GM21423 (cell line): Measurements from ENCODE around the gene VANGL2.

Experiments
- ATAC-seq: cut with Tn5 transposase; IDR thresholded peaks from one replicate; pipeline ENCODE4 v1.9.1; 2021; ENCODE audit warnings: mild to moderate bottlenecking, moderate library complexity; ENCODE audit not compliant: unreplicated experiment

Gene VANGL2

DNA sequence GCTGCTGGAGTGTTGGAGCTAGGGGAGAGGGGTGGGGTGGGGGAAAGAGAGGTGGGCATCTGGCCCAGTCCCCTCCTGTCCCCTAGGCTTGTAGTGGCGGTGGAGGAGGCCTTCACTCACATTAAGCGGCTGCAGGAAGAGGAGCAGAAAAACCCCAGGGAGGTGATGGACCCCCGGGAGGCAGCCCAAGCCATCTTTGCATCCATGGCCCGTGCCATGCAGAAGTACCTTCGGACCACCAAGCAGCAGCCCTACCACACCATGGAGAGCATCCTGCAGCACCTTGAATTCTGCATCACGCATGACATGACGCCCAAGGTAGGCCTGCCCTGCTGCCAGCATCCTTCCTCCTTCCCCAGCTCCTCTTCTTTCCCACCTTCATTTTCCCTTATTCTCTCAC, 23.6 kb downstream of the VANGL2 start:
- no peak for ATAC-seq

DNA sequence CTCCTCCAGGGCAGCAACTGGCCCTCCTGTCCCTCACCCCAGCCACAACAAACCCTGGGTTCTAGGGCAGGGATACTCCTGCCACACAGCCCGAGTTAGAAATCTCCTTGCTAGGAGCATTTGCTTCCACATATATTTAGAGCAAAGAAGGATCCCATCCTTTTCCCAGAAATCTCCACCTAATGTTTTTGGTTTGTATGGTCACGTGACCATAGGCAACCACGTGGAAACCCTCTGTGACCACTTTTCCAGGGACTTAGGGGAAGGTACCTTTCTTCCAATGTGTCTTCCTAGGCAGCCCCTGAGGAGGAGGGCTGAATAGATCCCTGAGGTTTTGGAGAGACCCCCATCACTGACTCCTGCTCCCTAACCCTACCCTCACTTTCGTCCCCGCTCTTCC, 25.5 kb downstream of the VANGL2 start:
- ATAC-seq = no peak

DNA sequence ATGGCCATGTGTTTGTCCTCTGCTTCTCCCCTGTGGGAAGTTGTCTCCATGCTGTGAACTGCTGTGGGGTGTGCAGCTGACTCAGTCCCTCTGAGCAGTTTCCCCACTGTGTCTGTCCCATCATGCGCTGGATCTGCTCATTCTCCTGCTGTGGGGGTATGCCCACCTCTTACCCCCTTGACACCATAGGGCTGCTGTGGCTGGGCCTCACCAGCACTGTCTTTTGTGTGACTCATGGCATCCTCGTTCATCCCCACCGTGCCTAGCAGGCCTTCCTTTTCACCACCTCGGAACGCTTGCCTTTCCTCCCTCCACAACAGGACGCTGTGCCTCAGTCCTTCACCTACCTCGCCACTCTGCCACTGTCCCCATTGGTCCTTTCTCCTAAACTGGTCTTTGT, 27.3 kb downstream of the VANGL2 start:
- ATAC-seq = no peak

DNA sequence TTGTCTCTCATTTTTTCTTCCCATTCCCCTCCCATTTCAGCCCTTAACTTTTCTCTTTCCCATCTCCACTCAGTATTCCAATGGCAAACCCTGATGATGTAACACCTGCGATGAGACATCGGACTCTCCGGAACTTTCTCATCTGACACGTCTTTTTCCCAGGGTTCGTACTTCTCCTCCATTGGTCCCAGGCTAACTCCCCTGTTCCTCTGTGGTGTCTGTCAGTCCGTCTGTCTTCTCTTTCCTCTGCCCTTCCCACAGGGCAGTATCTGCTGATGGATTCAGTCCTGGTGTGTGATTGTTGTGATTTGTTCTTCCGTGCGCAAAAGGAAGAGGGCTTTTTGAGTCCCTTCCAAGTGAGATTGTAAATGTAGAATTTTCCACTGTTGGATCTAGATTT, 27.7 kb downstream of the VANGL2 start:
- ATAC-seq = no peak

DNA sequence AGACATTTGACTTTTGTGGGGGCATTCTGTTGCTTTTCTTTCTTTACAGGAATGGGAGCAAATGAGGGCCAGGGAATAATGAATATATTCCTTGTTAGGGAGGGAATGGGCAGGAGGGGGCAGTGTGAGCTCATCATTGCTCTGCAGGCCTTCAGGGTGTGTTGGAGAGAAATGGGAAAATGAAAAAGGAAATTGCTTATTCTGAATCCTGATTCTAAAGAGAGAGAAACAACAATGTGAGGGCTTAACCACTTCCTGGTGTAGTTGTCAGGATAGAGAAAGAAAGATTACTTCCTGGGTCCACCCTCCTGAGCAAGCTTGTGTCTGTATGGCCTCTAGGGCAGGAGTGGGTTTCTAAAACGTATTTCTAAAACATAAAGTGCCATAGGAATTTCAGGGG, 28.3 kb downstream of the VANGL2 start:
- ATAC-seq = no peak

DNA sequence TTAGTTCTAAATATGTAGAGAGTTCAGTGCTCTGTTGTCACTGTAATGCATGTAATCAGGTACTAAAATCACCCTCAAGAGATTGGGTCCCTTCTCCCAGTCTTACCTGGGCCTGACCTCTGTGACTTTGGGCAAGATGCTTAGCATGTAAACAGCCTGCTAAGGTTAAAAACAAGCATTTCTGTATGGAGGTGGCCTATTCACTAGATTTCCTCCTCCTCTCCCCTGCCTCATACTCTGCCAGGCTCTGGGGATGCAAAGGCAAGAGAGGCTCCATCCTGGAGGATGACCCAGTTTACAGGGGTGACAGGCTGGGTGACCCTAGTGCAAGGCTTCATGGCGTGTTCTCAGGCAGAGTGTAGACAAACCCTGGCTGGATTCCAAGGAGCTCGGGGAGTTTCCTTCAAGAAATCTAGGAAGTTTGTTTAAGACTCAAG, 28.8 kb downstream of the VANGL2 start:
- no peak for ATAC-seq

DNA sequence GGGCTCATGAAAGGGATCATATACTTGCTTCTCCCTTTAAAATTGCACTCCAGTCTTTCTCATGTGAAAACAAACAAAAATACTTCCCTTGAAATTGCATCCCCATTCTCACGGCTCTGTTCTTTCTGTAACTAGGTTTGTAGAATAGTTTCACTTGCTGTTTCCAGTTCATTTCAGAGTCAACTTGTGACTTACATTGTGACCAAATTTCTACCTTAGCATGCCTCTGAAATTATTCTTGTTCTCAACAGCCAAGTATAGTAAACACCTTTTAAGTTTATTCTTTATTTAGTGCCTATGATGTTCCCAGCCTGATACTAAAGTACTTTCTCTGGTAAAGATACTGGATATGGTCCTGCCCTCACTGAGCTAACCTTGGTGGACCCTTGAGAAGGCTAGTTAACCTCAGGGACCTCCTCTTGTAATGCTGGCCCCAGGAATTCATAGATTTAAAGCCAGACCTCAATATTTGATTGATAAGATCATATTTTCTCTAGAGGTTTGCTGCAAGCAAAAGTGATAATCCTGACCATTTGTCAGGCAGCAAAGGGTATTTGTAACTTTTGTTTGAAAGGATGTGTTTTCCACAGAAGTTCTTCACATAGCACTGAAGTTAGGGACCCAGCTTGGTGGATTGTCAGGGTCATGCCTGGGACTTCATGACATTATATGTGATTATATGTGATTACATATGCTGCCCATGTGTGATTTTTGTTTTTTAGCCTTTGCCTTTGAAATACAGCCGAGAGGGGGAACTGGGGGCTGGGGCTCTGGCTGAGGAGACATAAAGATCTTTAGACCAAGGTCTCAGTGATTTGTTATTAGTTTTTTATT, 29.6 kb downstream of the VANGL2 start:
- ATAC-seq = peak; percentile 40

DNA sequence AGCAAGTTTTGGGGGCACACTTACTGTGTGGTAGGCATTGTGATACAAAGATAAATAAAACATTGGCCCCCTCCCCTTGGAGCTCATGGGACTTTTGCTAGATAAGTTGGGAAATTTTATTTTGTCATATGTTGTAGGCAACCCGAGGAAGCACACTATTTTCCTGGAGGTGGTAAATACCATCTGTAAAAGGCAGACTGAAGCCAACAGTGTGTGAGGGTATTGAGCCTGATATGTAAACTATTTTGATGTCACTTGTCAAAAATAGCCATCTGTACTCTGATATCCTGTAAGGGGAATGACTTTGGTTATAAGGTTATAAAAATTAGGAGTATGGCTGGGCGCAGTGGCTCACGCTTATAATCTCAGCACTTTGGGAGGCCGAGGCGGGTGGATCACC, 30.6 kb downstream of the VANGL2 start:
- no peak for ATAC-seq

DNA sequence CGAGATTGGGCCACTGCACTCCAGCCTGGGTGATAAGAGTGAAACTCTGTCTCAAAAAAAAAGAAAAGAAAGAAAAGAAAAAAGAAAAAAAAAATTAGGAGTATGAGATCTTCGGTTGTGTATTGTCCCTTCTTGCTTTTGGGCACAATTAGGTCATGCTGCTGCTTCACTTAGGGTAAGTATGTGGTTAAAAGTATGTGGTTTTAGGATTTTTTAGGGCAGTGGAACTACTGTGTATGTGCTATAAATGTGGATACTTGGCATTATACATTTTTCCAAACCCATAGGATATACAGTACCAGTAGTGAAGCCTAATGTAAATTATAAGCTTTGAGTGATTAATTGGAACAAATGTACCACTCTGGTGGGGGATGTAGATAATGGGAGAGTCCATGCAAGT, 31.2 kb downstream of the VANGL2 start:
- ATAC-seq = no peak

DNA sequence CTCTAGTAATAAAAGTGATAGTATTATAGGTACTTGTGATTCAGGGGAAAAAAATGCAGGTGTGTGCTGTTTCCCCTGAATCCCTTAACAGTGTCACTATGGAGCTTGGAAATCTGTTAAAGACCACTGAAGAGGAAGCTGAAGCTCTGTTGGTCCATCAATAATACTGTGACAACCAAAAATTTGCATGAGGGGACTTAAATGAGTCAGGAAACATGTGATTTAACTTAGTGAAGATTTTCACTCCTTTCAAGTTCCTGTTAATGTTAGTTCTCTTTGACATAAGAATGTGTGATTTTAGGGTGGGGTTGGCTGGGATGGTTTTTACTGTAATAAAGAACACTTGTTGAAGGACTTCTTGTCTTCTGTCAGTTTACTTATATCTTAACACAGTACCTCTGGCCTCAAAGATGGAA, 32.0 kb downstream of the VANGL2 start:
- ATAC-seq = peak; percentile 55

DNA sequence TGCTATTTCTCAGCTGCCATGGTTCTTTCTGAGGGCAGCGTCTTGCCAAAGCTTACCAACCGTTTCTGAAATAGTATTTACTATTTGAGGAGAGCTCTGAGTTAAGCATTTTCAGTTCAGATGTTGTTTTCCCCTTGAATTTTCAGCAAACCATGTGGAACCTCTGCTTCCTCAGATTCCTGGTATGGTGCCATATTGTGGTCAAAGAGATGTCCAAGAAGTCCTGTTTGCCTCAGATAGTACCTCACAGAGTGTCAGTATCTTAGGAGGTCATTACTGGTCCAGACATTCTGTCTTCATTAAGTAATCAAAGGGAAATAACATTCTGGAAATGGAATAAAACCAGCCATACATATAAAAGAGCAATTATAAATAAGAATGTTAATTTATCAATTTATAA, 36.6 kb downstream of the VANGL2 start:
- no peak for ATAC-seq

DNA sequence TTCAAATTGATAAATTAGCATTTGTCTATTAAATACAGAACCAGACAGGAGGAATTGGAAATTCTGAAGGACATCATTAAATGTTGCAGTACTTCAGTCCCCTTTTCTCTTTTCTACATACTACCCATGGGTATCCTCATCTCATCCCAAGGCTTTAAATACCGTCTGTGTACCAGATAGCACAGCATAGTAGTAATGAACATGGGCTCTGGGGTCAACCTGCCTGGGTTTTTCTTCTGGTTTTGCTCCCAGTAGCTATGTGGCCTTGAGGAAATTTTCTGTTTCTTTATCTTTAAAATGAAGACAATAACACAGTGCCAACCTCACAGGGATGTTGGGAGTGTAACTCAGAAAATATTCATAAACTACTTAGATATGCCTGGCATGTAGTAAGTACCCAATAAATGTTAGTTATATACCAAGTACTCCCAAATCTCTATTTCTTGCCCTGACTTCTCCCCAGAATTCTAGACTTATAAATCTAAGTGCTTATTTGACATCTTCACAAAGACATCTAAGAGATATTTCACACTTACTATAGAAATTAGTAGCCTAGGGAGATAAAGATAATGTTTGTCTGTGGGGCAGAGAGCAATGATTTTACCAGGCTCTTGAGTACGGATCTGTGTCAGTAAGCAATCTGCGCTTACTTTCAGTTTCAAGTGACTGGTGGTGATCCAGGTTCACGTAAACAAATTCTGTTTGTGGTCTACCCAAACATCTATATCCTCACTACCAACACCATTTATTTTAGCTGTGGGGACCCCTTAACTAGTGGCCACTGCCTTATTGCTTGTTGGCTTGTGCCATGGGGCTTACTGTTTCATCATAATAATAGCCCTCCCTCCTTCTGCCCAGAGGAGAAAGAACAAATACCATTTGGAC, 37.3 kb downstream of the VANGL2 start:
- ATAC-seq = peak; percentile 66

DNA sequence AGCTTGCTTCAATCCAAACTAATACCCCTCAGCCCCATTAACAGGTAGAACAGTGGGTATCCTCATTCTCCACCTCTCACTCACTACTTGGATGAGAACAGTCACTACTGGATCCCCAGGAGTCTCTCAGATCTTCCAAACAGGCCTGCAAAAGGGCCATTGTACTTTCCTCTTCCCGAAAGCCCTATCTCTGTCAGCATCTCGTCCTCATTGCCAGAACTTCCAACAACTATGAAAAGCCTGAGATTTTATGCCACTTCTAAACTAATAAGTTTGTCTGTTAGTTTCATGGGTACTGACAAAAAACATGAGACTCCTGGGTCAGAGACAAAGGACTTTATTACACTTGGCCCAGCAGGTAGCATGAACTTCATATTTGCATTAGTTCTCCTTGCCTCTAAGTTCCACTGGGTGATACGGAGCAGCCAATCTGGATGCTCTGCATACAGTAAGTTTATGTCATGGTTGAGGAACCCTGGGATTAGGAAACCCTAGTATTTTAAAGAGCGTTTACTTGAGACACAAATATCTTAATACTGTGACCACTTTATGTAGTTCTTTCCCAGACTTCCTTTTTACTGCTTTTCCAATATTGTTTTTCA, 38.1 kb downstream of the VANGL2 start:
- ATAC-seq = no peak

DNA sequence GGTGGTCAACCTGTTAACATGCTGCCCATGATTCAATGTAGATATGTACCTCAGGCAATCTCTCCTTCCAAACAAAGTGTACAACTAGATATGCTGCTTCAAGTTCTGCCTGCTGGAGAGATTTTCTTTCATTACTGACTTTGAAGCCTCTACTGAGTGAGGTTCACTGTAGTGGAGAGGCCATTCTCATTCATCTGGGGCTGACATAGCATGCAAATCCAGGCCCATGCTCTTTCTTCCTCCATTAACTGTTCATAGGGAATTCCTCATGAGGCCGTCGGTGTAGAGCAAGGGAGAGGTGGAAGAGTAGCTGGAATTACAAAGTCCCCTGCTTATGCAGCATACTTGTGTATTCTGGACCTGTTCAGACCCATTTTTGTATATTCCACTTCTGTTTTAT, 38.6 kb downstream of the VANGL2 start:
- no peak for ATAC-seq

DNA sequence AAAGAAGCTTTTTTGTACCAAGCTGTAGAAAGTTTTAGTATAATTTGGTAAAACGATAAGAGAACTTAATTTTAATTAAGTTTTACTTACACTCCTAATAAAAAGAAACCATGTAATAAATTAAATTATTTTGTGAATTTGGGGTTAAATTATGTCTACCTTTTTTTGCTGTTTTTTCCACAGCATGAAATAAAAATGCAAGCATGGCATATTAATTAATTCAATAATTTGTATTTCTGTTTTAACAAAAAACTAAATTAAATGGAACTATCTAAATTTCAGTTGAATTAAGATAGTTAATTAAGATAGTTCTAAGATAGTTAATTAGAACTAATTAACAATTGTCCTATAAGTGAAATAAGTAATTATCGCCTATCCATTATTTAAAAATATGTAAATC, 39.4 kb downstream of the VANGL2 start:
- no peak for ATAC-seq

DNA sequence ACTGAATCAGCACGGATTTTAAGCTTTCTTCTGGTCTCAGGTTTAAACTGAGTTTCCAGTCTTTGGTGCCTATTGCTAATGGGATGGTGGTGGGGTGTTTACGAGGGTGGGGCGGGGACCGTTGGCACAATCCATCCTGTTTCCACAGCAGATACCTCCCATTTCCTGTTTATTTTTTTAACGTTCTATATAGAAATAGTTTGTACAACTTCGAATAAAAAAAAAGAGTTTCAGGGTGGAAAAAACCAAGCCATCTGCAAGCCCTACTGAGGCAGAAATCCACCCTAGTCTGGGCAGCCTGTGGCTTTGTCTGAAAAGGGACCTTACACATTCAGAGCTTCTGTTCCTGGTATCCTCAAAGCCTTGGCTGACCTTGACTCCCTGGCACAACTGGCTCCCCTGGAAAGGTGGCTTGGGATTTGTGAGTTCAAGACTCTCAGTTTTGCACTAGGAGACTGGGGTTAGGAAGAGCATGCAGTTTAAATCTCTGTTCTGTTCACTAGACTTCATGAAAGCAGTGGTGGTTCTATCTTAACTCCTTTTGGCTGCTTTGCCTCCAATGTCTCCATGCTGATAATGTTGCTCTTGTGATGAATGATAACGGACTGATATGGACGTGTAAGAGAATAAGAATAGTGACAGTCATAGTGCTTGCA, 46.7 kb downstream of the VANGL2 start:
- no peak for ATAC-seq

DNA sequence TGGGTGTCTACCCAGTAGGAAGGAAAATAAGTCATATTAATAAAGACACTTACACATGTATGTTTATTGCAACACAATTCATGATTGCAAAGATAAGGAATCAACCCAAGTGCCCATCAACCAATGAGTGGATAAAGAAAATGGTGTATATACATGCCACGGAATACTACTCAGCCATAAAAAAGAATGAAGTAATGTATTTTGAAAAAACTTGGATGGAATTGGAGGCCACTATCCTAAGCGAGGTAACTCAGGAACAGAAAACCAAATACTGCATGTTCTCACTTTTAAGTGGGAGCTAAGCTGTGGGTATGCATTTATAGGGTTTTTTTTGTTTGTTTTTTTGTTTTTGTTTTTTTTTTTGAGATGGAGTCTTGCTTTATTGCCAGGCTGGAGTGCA, 49.1 kb downstream of the VANGL2 start:
- ATAC-seq = no peak

DNA sequence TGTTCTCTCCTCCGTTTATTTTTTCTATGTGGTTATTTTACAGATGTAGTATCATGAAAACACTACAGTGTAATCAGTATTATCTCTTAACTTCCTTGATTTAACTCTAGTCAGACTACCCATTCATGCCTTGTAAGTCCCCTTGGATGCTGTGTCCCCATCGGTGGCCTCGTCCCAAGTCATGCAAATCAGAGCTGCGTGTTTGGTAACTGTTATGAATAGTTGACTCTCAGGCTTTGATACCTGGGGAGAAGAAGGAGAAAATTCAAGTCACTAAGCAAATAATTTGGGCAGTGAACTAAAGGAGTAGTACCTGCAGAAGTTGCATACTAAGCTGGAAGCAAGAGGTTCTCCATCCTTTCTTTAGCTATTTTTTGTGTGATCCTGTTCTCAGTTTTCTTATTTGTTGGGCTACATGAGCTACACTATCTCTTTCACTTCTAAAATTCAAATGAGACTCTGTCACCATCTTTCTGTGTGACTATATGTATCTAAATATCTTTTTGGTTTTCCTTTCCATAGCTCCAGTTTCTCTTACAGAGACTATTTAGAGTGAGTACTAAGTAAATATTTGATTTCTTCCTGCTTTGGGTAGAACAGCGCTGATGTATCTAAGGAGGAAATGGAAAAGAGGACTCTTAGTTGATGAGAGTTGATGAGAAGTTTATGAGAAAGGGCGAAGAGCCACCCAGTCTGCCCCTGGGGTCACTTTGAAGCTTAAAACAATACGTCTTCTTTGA, 50.9 kb downstream of the VANGL2 start:
- ATAC-seq = peak; percentile 50

DNA sequence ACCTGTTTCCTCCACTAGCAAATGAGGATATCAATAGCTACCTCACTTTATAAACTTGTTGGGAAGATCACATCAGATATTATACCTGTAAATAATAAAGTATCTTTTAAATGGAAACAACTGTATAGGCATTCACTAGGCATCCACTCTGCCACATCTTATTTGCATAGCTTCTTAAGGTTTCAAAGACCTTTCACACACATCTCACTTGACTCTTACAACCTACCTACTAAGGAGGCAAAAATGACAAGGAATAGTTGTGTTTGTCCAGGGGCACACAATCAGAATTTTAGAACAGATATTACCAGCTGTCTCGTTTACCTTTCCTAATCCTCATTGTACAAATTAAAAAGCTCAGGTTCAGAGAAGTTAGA, 51.5 kb downstream of the VANGL2 start:
- peak; percentile 33 for ATAC-seq

DNA sequence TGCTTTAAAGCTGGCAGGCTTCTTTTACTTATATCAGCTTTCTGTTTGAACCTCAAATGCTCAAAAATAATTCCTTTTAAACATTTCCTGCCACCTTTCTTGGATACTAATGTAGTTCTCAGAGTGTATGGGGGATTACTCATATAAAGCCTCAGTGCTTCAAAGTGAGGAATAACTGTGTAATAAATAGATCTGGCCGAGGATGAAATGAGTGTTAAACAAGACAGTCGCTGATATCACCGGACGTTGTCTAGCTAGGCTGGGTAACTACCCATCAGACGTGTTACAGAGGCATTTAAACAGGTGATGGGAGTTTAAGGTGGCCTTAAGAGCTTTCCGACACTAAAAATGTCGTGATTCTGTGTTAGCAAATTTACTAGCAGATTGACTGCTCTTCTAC, 53.1 kb downstream of the VANGL2 start:
- ATAC-seq = no peak
